Stomach (tissue), 9 donors: Measurements from ENCODE around the gene MAP3K3. TPM values are rescaled to one million over a fixed set of nuclear protein-coding genes. Genes with fewer than 3 reads are reported as not detected.

Experiments
- DNase-seq, 2 donors: peaks; one replicate each; pipeline versions ENCODE4 v3.0.0 to v3.0.0-alpha.2; 2013 to 2019
- H3K27ac ChIP-seq, 5 donors: fragments of 200-600 bp in 4 of 5; sonication (generic) in 4 of 5; one replicate each; pipeline ENCODE4 v1.5.1; 2013 to 2019; ENCODE audit warnings: mild to moderate bottlenecking in 1 of 5, moderate library complexity in 1 of 5
- H3K27me3 ChIP-seq, 3 donors: fragments of 200-600 bp; sonication (generic); one replicate each; pipeline ENCODE4 v1.5.1; 2017 to 2019; ENCODE audit warnings: mixed run types in 1 of 3
- H3K36me3 ChIP-seq, 4 donors: fragments of 200-600 bp; sonication (generic); 1 replicate in 3 of 4; 2 replicates in 1 of 4; pipeline ENCODE4 v1.5.1; 2016 to 2019
- H3K4me1 ChIP-seq, 4 donors: fragments of 200-600 bp; sonication (generic); one replicate each; pipeline ENCODE4 v1.5.1; 2016 to 2019
- H3K4me3 ChIP-seq, 4 donors: fragments of 200-600 bp; sonication (generic) in 3 of 4; one replicate each; pipeline ENCODE4 v1.5.1; 2016 to 2019; ENCODE audit warnings: mild to moderate bottlenecking in 1 of 4
- H3K9me3 ChIP-seq, 4 donors: fragments of 200-600 bp; sonication (generic); one replicate each; pipeline ENCODE4 v1.5.1; 2016 to 2019
- CTCF ChIP-seq, 7 experiments: fragments of 450-650 bp in 4 of 7; fragments of 200-600 bp in 3 of 7; sonication (generic) in 3 of 7; IDR thresholded peaks; one replicate each; pipeline ENCODE4 v1.5.1; 2016 to 2019; ENCODE audit warnings: antibody characterized with exemption in 7 of 7, control low read depth in 2 of 7, mild to moderate bottlenecking in 1 of 7
- EP300 ChIP-seq: sonication (generic); formaldehyde crosslinking; IDR thresholded peaks from one replicate; pipeline ENCODE4 v1.6.1; 2017; ENCODE audit warnings: antibody characterized with exemption
- POLR2A ChIP-seq, 4 donors: fragments of 450-650 bp; IDR thresholded peaks; one replicate each; pipeline ENCODE4 v1.6.1; 2016; ENCODE audit warnings: antibody characterized with exemption in 4 of 4, control low read depth in 2 of 4, mild to moderate bottlenecking in 1 of 4, moderate library complexity in 1 of 4
- POLR2AphosphoS5 ChIP-seq, 3 donors: sonication (generic); formaldehyde crosslinking; IDR thresholded peaks; one replicate each; pipeline ENCODE4 v1.6.1; 2016; ENCODE audit warnings: antibody characterized with exemption in 3 of 3
- WGBS, 5 donors: extraction: QIAGEN DNeasy Blood & Tissue Kit in 3 of 5; methylation state at CpG; one replicate each; pipeline versions ENCODE4 v1.1.5 to v1.1.7; 2013 to 2018; 5-methylcytosine and 5-hydroxymethylcytosine counted together
- intact Hi-C: fragments of 100-400 bp; cut with DNase I; formaldehyde crosslinking; loops from one replicate; pipeline ENCODE4 v1.15.1; 2023; ENCODE audit warnings: low total_unique reads
- polyA plus RNA-seq, 3 donors: library from polyadenylated mRNA; stranded (reverse); fragments of 200-250 nt; gene quantifications; one replicate each; pipeline ENCODE4 v1.2.3, GENCODE V29; 2013
- total RNA-seq, 5 donors: library from RNA; depleted of rRNA; stranded (reverse); fragments of >200 nt; gene quantifications; one replicate each; pipeline versions ENCODE4 v1.1.0 to v1.2.3, GENCODE V29; 2014 to 2016
- donor health status: healthy with polysubstance abuse.
- donor health status: Bipolar disorder and iron deficiency.
- donor health status: healthy.

The MAP3K3 gene
- total and polyA plus RNA-seq, 8 donors = 9.3 to 99.5 (median 16.7) TPM

GRCh38 chr17:63659850-63660249 lies 37.6 kb downstream of the MAP3K3 start:
- Histone ChIP-seq H3K27me3 (no peaks in the 10 kb centered on the region), H3K36me3 (peaks cover 24 to 93% (median 91%) of the 10 kb centered on the region in 4 donors), H3K27ac (no peak overlapping the region), H3K4me1 (peaks cover 0 to 7% (median 3%) of the 10 kb centered on the region in 4 donors), H3K4me3 (no peak overlapping the region), H3K9me3 (no peaks in the 10 kb centered on the region)
- intact Hi-C loops = no loop called here
- TF ChIP-seq EP300 (no peak), CTCF (IDR thresholded peaks at IDR 0.05) (no peak), POLR2AphosphoS5 (IDR thresholded peaks at IDR 0.05) (no peak), POLR2A (IDR thresholded peaks at IDR 0.05) (no peak)
- WGBS, 5 donors = 77 to 86% (median 83%) methylated on average over 3 of the region's 3 CpGs
- DNase-seq = no peak

GRCh38 chr17:63665527-63666214 lies 43.5 kb downstream of the MAP3K3 start:
- Histone ChIP-seq H3K4me1 (peaks cover 0 to 32% (median 6%) of the 10 kb centered on the region in 4 donors), H3K9me3 (no peaks in the 10 kb centered on the region), H3K4me3 (no peak overlapping the region), H3K27me3 (no peaks in the 10 kb centered on the region), H3K27ac (peak overlapping the region in 3 of 5 donors; percentile 39 to 61 (median 51)), H3K36me3 (peaks cover 11 to 97% (median 92%) of the 10 kb centered on the region in 4 donors)
- TF ChIP-seq POLR2A (IDR thresholded peaks at IDR 0.05) = no peak
- TF ChIP-seq CTCF (IDR thresholded peaks at IDR 0.05) = no peak
- peak in 2 of 3 donors; percentile 19 to 21 for TF ChIP-seq POLR2AphosphoS5 (IDR thresholded peaks at IDR 0.05)
- peak in 1 of 2 donors; percentile 40 for DNase-seq
- 50 to 71% (median 65%) methylated on average over 5 of the region's 5 CpGs for WGBS, 5 donors
- intact Hi-C loops = no loop called here

GRCh38 chr17:63672856-63673255 lies 50.6 kb downstream of the MAP3K3 start:
- WGBS, 5 donors = 89 to 96% (median 93%) methylated on average over 2 of the region's 2 CpGs
- no peak overlapping the region for H3K27ac ChIP-seq
- no peaks in the 10 kb centered on the region for H3K9me3 ChIP-seq
- peaks cover 19 to 43% (median 34%) of the 10 kb centered on the region in 4 donors for H3K4me1 ChIP-seq
- intact Hi-C loops = no loop called here
- TF ChIP-seq POLR2AphosphoS5 (IDR thresholded peaks at IDR 0.05) (no peak), POLR2A (IDR thresholded peaks at IDR 0.05) (no peak), EP300 (no peak), CTCF (IDR thresholded peaks at IDR 0.05) (no peak)
- DNase-seq = no peak
- no peak overlapping the region for H3K4me3 ChIP-seq
- peaks cover 4 to 67% (median 52%) of the 10 kb centered on the region in 4 donors for H3K36me3 ChIP-seq
- no peaks in the 10 kb centered on the region for H3K27me3 ChIP-seq

GRCh38 chr17:63675231-63675606 lies 53.0 kb downstream of the MAP3K3 start:
- H3K4me1 ChIP-seq = peaks cover 19 to 37% (median 34%) of the 10 kb centered on the region in 4 donors
- H3K36me3 ChIP-seq = peaks cover 3 to 64% (median 39%) of the 10 kb centered on the region in 4 donors
- peak overlapping the region in 1 of 4 donors; percentile 22 for H3K4me3 ChIP-seq
- 12 to 20% (median 16%) methylated on average over 4 of the region's 4 CpGs for WGBS, 5 donors
- intact Hi-C loops = no loop called here
- no peaks in the 10 kb centered on the region for H3K9me3 ChIP-seq
- H3K27ac ChIP-seq = peak overlapping the region; percentile 80 to 94 (median 88)
- no peak for TF ChIP-seq POLR2AphosphoS5 (IDR thresholded peaks at IDR 0.05)
- no peak for TF ChIP-seq EP300
- no peaks in the 10 kb centered on the region for H3K27me3 ChIP-seq
- peak in 1 of 2 donors; percentile 41 for DNase-seq
